Thymus (tissue), 11 donors: ENCODE measurements around the gene FNDC3A. TPM values are rescaled to one million over a fixed set of nuclear protein-coding genes. Genes with fewer than 3 reads are reported as not detected.
A peak's percentile ranks its signal among the peaks of the same experiment; 100 is the strongest.
"Not testable (repeated sequence)": the region's sequence is repeated elsewhere in the genome, so short reads cannot be mapped to it uniquely, and the experiment has no call there.

Experiments used
- DNase-seq, 9 donors: peaks; one replicate each; pipeline ENCODE4 v3.0.0-alpha.2; 2013; ENCODE audit warnings: low spot score in 9 of 9, low read depth in 6 of 9, missing footprints in 1 of 9
- H3K27ac ChIP-seq, 2 donors: one replicate each; pipeline ENCODE4 v1.5.1; 2013; ENCODE audit warnings: control low read depth in 1 of 2, low read depth in 1 of 2, low read length in 1 of 2, mild to moderate bottlenecking in 1 of 2, moderate library complexity in 1 of 2
- H3K27me3 ChIP-seq, 2 donors: one replicate each; pipeline ENCODE4 v1.5.1; 2013; ENCODE audit warnings: low read length in 1 of 2; ENCODE audit not compliant: control insufficient read depth in 2 of 2, insufficient read depth in 1 of 2
- H3K36me3 ChIP-seq, 2 donors: one replicate each; pipeline ENCODE4 v1.5.1; 2013; ENCODE audit warnings: low read length in 1 of 2, mild to moderate bottlenecking in 1 of 2, moderate library complexity in 1 of 2; ENCODE audit not compliant: control insufficient read depth in 2 of 2, insufficient read depth in 2 of 2
- H3K4me1 ChIP-seq, 2 donors: one replicate each; pipeline ENCODE4 v1.5.1; 2013; ENCODE audit warnings: low read length in 2 of 2; ENCODE audit not compliant: control insufficient read depth in 2 of 2, insufficient read depth in 2 of 2
- H3K4me3 ChIP-seq, 2 donors: one replicate each; pipeline ENCODE4 v1.5.1; 2013; ENCODE audit warnings: low read length in 2 of 2, control low read depth in 1 of 2, mild to moderate bottlenecking in 1 of 2
- H3K9me3 ChIP-seq, 2 donors: one replicate each; pipeline ENCODE4 v1.5.1; 2013; ENCODE audit warnings: low read length in 1 of 2, mild to moderate bottlenecking in 1 of 2; ENCODE audit not compliant: control insufficient read depth in 2 of 2, insufficient read depth in 1 of 2
- WGBS: extraction: QIAGEN DNeasy Blood & Tissue Kit; methylation state at CpG from one replicate; pipeline ENCODE4 v1.1.7; 2013; 5-methylcytosine and 5-hydroxymethylcytosine counted together
- polyA plus RNA-seq: library from polyadenylated mRNA; stranded (reverse); fragments of 200-250 nt; gene quantifications from one replicate; pipeline ENCODE4 v1.2.3, GENCODE V29; 2013
- total RNA-seq: library from RNA; stranded (reverse); fragments of 120-200 nt; gene quantifications from one replicate; pipeline ENCODE4 v1.2.4, GENCODE V29; 2013
- donor health status: healthy.

Gene FNDC3A
- total and polyA plus RNA-seq, 2 donors = 28.0 to 28.5 TPM

GRCh38 chr13:49100637-49101570 lies 125.2 kb downstream of the FNDC3A start:
- no peaks in the 10 kb centered on the region for H3K4me1 ChIP-seq
- no peak overlapping the region for H3K27ac ChIP-seq
- no peaks in the 10 kb centered on the region for H3K27me3 ChIP-seq
- no peak for DNase-seq
- no peaks in the 10 kb centered on the region for H3K9me3 ChIP-seq
- H3K36me3 ChIP-seq = no peaks in the 10 kb centered on the region
- 96% methylated on average over 6 of the region's 6 CpGs for WGBS
- H3K4me3 ChIP-seq = no peak overlapping the region

- no peaks in the 10 kb centered on the region for H3K9me3 ChIP-seq
- no peak for DNase-seq
- 81% methylated on average over 2 of the region's 2 CpGs for WGBS
These were observed 132.5 kb downstream of the FNDC3A start for GRCh38 chr13:49108196-49108595.

GRCh38 chr13:49110122-49110912 lies 134.6 kb downstream of the FNDC3A start:
- Histone ChIP-seq H3K4me3 (peak overlapping the region; percentile 62 to 75), H3K4me1 (peaks cover 3 to 5% of the 10 kb centered on the region in 2 donors), H3K27ac (peak overlapping the region in 1 of 2 donors; percentile 82), H3K9me3 (no peaks in the 10 kb centered on the region), H3K27me3 (no peaks in the 10 kb centered on the region), H3K36me3 (peaks cover under 1 to 4% of the 10 kb centered on the region in 2 donors)
- under 1% methylated on average over 16 of the region's 16 CpGs for WGBS
- peak; percentile 72 to 96 (median 90) for DNase-seq

More at GRCh38 chr13:49108196-49108595, 132.5 kb downstream of the FNDC3A start:
- peaks cover 2 to 4% of the 10 kb centered on the region in 2 donors for H3K4me1 ChIP-seq
- H3K36me3 ChIP-seq = no peaks in the 10 kb centered on the region
- H3K4me3 ChIP-seq = no peak overlapping the region
- H3K27me3 ChIP-seq = no peaks in the 10 kb centered on the region
- H3K27ac ChIP-seq = no peak overlapping the region

- peaks cover 3 to 9% of the 10 kb centered on the region in 2 donors for H3K36me3 ChIP-seq
- peak overlapping the region; percentile 62 to 75 for H3K4me3 ChIP-seq
- peaks cover 3 to 5% of the 10 kb centered on the region in 2 donors for H3K4me1 ChIP-seq
- H3K27ac ChIP-seq = no peak overlapping the region
- H3K9me3 ChIP-seq = no peaks in the 10 kb centered on the region
- peak in 4 of 9 donors; percentile 4 to 47 (median 18) for DNase-seq
- H3K27me3 ChIP-seq = no peaks in the 10 kb centered on the region
These were observed 135.1 kb downstream of the FNDC3A start for GRCh38 chr13:49110913-49111170.

GRCh38 chr13:49112782-49113525 lies 137.2 kb downstream of the FNDC3A start:
- no peak for DNase-seq
- peak overlapping the region in 1 of 2 donors; percentile 42 for H3K27ac ChIP-seq
- no peaks in the 10 kb centered on the region for H3K27me3 ChIP-seq
- no peak overlapping the region for H3K4me3 ChIP-seq
- peaks cover 3 to 5% of the 10 kb centered on the region in 2 donors for H3K4me1 ChIP-seq
- no peaks in the 10 kb centered on the region for H3K9me3 ChIP-seq
- WGBS = 63% methylated on average over 5 of the region's 5 CpGs
- H3K36me3 ChIP-seq = peaks cover 3 to 26% of the 10 kb centered on the region in 2 donors

- Histone ChIP-seq H3K9me3 (no peaks in the 10 kb centered on the region), H3K4me3 (no peak overlapping the region), H3K27me3 (no peaks in the 10 kb centered on the region), H3K27ac (peak overlapping the region in 1 of 2 donors; percentile 68), H3K4me1 (peaks cover 3 to 5% of the 10 kb centered on the region in 2 donors), H3K36me3 (peaks cover 10 to 33% of the 10 kb centered on the region in 2 donors)
- peak in 5 of 9 donors; percentile 13 to 56 (median 26) for DNase-seq
- 2% methylated on average over 1 of the region's 1 CpG for WGBS
These were observed 138.0 kb downstream of the FNDC3A start for GRCh38 chr13:49113526-49114286.

GRCh38 chr13:49116873-49117272 lies 141.2 kb downstream of the FNDC3A start:
- Histone ChIP-seq H3K27ac (no peak overlapping the region), H3K36me3 (peaks cover 14 to 41% of the 10 kb centered on the region in 2 donors), H3K4me1 (peaks cover 3 to 5% of the 10 kb centered on the region in 2 donors), H3K9me3 (no peaks in the 10 kb centered on the region), H3K4me3 (no peak overlapping the region), H3K27me3 (no peaks in the 10 kb centered on the region)
- 97% methylated on average over 2 of the region's 2 CpGs for WGBS
- DNase-seq = no peak

- H3K4me3 ChIP-seq, H3K27ac ChIP-seq, DNase-seq, H3K9me3 ChIP-seq, H3K4me1 ChIP-seq, H3K27me3 ChIP-seq: not testable (repeated sequence)
- H3K36me3 ChIP-seq = peaks cover 14 to 41% of the 10 kb centered on the region in 2 donors
- WGBS = 96% methylated on average over 6 of the region's 6 CpGs
These were observed 142.7 kb downstream of the FNDC3A start for GRCh38 chr13:49118455-49118854.
